Fibroblast of pulmonary artery (primary cell): ENCODE measurements around the gene TCEAL4.

Experiments
- DNase-seq: peaks from one replicate; pipeline ENCODE4 v3.0.0-alpha.2; 2010; ENCODE audit warnings: low read depth
- H3K4me3 ChIP-seq: replicated peaks from 2 replicates; pipeline ENCODE4 v1.5.1; 2011; ENCODE audit warnings: low read depth, mild to moderate bottlenecking, control low read depth, low read length, moderate library complexity
- CTCF ChIP-seq: IDR thresholded peaks from 2 replicates; pipeline ENCODE4 v1.5.1; 2011; ENCODE audit warnings: mild to moderate bottlenecking, control low read depth, low read length, inconsistent platforms; ENCODE audit errors: missing control alignments

Gene TCEAL4

GRCh38 chrX:103562801-103563200 is 22.5 kb upstream of the TCEAL4 start:
- TF ChIP-seq CTCF, result no peak
- DNase-seq, result peak; percentile 39
- no peak overlapping the region for H3K4me3 ChIP-seq

- no peak overlapping the region for H3K4me3 ChIP-seq
- TF ChIP-seq CTCF, result no peak
- peak; percentile 43 for DNase-seq
Measured at GRCh38 chrX:103565197-103565596, 20.1 kb upstream of the TCEAL4 start.

GRCh38 chrX:103565752-103566151 is 19.6 kb upstream of the TCEAL4 start:
- peak; percentile 74 for DNase-seq
- TF ChIP-seq CTCF, result no peak
- H3K4me3 ChIP-seq, result no peak overlapping the region

- H3K4me3 ChIP-seq, result no peak overlapping the region
- no peak for TF ChIP-seq CTCF
- DNase-seq, result no peak
Measured at GRCh38 chrX:103571121-103571520, 14.2 kb upstream of the TCEAL4 start.

GRCh38 chrX:103571726-103572125 is 13.6 kb upstream of the TCEAL4 start:
- no peak for TF ChIP-seq CTCF
- no peak for DNase-seq
- no peak overlapping the region for H3K4me3 ChIP-seq

- no peak for DNase-seq
- H3K4me3 ChIP-seq, result no peak overlapping the region
- TF ChIP-seq CTCF, result no peak
Measured at GRCh38 chrX:103573202-103573601, 12.1 kb upstream of the TCEAL4 start.

GRCh38 chrX:103584596-103584995 is 719 bp upstream of the TCEAL4 start:
- no peak for TF ChIP-seq CTCF
- H3K4me3 ChIP-seq, result peak overlapping the region; percentile 76
- peak; percentile 39 for DNase-seq
